ENCODE results near the gene PPM1N. TPM values are rescaled to one million over a fixed set of nuclear protein-coding genes. Genes with fewer than 3 reads are reported as not detected.
A peak's percentile ranks its signal among the peaks of the same experiment; 100 is the strongest.

The PPM1N gene
- total RNA-seq, 1 experiment from 2014 or later: 1.2 TPM

- ChIA-PET CTCF (interaction anchor here (0.8 to 3.0 kb wide), 8 partner anchors 20 to 164 kb away, joined by 3 to 27 read pairs (median 4); partner anchors contain the start of genes OPA3 and QPCTL), POLR2A (interaction anchor here (0.6 kb wide), 2 partner anchors 21 to 53 kb away, joined by 3 to 10 read pairs; no protein-coding TSS in a partner anchor)
- peak; percentile 88 to 92 for DNase-seq
- Mint-ChIP-seq H3K36me3 (ENCODE audit: insufficient read depth, unreplicated experiment) (peaks cover 65% of the 10 kb centered on the region), H3K4me3 (ENCODE audit: unreplicated experiment) (peak overlapping the region; percentile 85), H3K4me1 (ENCODE audit: low read depth, unreplicated experiment) (peaks cover 10% of the 10 kb centered on the region), H3K9me3 (ENCODE audit: unreplicated experiment) (peaks cover 17% of the 10 kb centered on the region), H3K27me3 (ENCODE audit: insufficient read depth, unreplicated experiment) (no peaks in the 10 kb centered on the region), H3K27ac (ENCODE audit: unreplicated experiment) (peak overlapping the region; percentile 55)
- Histone ChIP-seq H3K9me3 (peaks cover 14% of the 10 kb centered on the region), H3K36me3 (ENCODE audit: control insufficient read depth, insufficient read depth, low read length) (peaks cover 5% of the 10 kb centered on the region), H3K4me3 (ENCODE audit: low read depth, low read length) (peak overlapping the region; percentile 63), H3K4me1 (0 out of 2 replicates have a peak, but pooled peaks cover 8% of the 10 kb centered on the region), H3K27me3 (replicated peaks; ENCODE audit: control insufficient read depth, insufficient read depth, low read length) (no peaks in the 10 kb centered on the region)
- intact Hi-C loops (cut with micrococcal nuclease; ENCODE audit: unreplicated experiment): loop anchor here (1.0 kb wide), 1 partner anchor 29 kb away; no protein-coding TSS in a partner anchor
- TF ChIP-seq, protein P1, sequence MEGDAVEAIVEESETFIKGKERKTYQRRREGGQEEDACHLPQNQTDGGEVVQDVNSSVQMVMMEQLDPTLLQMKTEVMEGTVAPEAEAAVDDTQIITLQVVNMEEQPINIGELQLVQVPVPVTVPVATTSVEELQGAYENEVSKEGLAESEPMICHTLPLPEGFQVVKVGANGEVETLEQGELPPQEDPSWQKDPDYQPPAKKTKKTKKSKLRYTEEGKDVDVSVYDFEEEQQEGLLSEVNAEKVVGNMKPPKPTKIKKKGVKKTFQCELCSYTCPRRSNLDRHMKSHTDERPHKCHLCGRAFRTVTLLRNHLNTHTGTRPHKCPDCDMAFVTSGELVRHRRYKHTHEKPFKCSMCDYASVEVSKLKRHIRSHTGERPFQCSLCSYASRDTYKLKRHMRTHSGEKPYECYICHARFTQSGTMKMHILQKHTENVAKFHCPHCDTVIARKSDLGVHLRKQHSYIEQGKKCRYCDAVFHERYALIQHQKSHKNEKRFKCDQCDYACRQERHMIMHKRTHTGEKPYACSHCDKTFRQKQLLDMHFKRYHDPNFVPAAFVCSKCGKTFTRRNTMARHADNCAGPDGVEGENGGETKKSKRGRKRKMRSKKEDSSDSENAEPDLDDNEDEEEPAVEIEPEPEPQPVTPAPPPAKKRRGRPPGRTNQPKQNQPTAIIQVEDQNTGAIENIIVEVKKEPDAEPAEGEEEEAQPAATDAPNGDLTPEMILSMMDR (IDR thresholded peaks at IDR 0.05; ENCODE audit: insufficient read depth in 1 of 2, low read depth in 1 of 2, low read length in 1 of 2, severe bottlenecking in 1 of 2, unreplicated experiment in 1 of 2): peak in 1 of 2 experiments; percentile 24
- BruUV-seq (replicated peaks): no TSS peak
These were observed 30.6 kb downstream of the PPM1N start for GRCh38 chr19:45528744-45529419.

- Histone ChIP-seq H3K4me1 (0 out of 2 replicates have a peak, but pooled peaks cover 8% of the 10 kb centered on the region), H3K4me3 (ENCODE audit: low read depth, low read length) (peak overlapping the region; percentile 63), H3K27me3 (replicated peaks; ENCODE audit: control insufficient read depth, insufficient read depth, low read length) (no peaks in the 10 kb centered on the region), H3K9me3 (peaks cover 14% of the 10 kb centered on the region), H3K36me3 (ENCODE audit: control insufficient read depth, insufficient read depth, low read length) (peaks cover 5% of the 10 kb centered on the region)
- intact Hi-C loops (cut with micrococcal nuclease; ENCODE audit: unreplicated experiment): no loop called here
- Mint-ChIP-seq H3K9me3 (ENCODE audit: unreplicated experiment) (peaks cover 17% of the 10 kb centered on the region), H3K4me1 (ENCODE audit: low read depth, unreplicated experiment) (peaks cover 10% of the 10 kb centered on the region), H3K4me3 (ENCODE audit: unreplicated experiment) (peak overlapping the region; percentile 85), H3K27ac (ENCODE audit: unreplicated experiment) (peak overlapping the region; percentile 55), H3K36me3 (ENCODE audit: insufficient read depth, unreplicated experiment) (peaks cover 60% of the 10 kb centered on the region), H3K27me3 (ENCODE audit: insufficient read depth, unreplicated experiment) (no peaks in the 10 kb centered on the region)
- ChIA-PET CTCF (interaction anchor here (0.8 to 3.0 kb wide), 7 partner anchors 21 to 163 kb away, joined by 3 to 27 read pairs (median 4); partner anchors contain the start of genes OPA3 and QPCTL), POLR2A (no interaction called here)
- no TSS peak for BruUV-seq (replicated peaks)
- TF ChIP-seq, protein P1 (IDR thresholded peaks at IDR 0.05; ENCODE audit: insufficient read depth in 1 of 2, low read depth in 1 of 2, low read length in 1 of 2, severe bottlenecking in 1 of 2, unreplicated experiment in 1 of 2): no peak
- DNase-seq: no peak
These were observed 31.2 kb downstream of the PPM1N start for GRCh38 chr19:45529420-45529785.

DNA sequence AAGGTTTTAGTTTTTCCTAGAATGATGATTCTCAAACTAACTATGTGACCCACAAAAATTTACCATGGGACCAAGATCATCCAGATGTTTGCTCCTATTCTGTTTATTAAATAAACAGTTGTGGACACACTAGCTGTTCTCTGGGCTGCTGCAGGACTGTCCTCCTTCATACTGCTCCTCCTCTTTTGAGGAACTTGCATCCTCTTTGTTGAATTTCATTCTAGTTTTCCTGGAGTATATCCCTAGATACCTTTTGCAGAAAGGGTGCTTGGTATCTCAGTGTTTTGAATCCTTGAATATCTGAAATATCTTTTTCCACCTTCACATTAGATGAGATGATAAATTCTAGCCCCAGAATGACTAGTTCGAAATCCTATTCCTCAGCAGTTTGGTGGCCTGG is 33.1 kb downstream of the PPM1N start:
- Mint-ChIP-seq H3K27ac (ENCODE audit: unreplicated experiment) (no peak overlapping the region), H3K36me3 (ENCODE audit: insufficient read depth, unreplicated experiment) (peaks cover 42% of the 10 kb centered on the region)

More for the DNA sequence above, 33.1 kb downstream of the PPM1N start:
- ChIA-PET CTCF (no interaction called here), POLR2A (no interaction called here)
- intact Hi-C loops (cut with micrococcal nuclease; ENCODE audit: unreplicated experiment): no loop called here
- peaks cover 10% of the 10 kb centered on the region for H3K4me1 Mint-ChIP-seq (ENCODE audit: low read depth, unreplicated experiment)
- H3K27me3 ChIP-seq (replicated peaks; ENCODE audit: control insufficient read depth, insufficient read depth, low read length): no peaks in the 10 kb centered on the region
- H3K4me1 ChIP-seq: 0 out of 2 replicates have a peak, but pooled peaks cover 8% of the 10 kb centered on the region
- no peaks in the 10 kb centered on the region for H3K27me3 Mint-ChIP-seq (ENCODE audit: insufficient read depth, unreplicated experiment)
- H3K36me3 ChIP-seq (ENCODE audit: control insufficient read depth, insufficient read depth, low read length): no peaks in the 10 kb centered on the region
- peaks cover 20% of the 10 kb centered on the region for H3K9me3 ChIP-seq
- no peak for DNase-seq
- no peak overlapping the region for H3K4me3 Mint-ChIP-seq (ENCODE audit: unreplicated experiment)
- BruUV-seq (replicated peaks): no TSS peak
- peaks cover 17% of the 10 kb centered on the region for H3K9me3 Mint-ChIP-seq (ENCODE audit: unreplicated experiment)
- no peak overlapping the region for H3K4me3 ChIP-seq (ENCODE audit: low read depth, low read length)
- TF ChIP-seq, protein P1 (IDR thresholded peaks at IDR 0.05; ENCODE audit: insufficient read depth in 1 of 2, low read depth in 1 of 2, low read length in 1 of 2, severe bottlenecking in 1 of 2, unreplicated experiment in 1 of 2): no peak
